Fibroblast of skin of right quadriceps (primary cell): Measurements from ENCODE around the gene EIF3D.
"Not testable (repeated sequence)": the region's sequence is repeated elsewhere in the genome, so short reads cannot be mapped to it uniquely, and the experiment has no call there.

ENCODE experiments used
- DNase-seq: peaks from one replicate; pipeline ENCODE4 v3.0.0-alpha.2; 2013

The EIF3D gene

DNA sequence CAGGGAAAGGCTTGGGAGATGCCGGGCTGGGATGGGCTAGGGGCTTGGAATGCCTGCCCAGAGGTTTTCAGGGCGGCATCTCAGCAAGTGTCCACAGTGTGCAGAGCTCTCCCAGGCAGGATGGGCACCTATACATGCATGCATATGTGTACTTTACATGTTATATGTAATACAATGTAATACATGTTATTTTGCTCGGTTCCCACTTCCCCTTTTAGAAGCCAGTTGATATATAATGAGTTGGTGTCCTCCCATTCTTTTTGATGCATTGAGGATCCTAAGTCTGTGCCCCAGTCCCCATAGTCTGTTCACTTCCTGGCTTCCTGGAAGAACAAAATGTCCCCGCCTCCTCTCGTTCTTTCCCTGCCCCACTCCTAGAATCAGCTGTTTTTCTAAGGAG is 20.1 kb upstream of the EIF3D start:
- no peak for DNase-seq

DNA sequence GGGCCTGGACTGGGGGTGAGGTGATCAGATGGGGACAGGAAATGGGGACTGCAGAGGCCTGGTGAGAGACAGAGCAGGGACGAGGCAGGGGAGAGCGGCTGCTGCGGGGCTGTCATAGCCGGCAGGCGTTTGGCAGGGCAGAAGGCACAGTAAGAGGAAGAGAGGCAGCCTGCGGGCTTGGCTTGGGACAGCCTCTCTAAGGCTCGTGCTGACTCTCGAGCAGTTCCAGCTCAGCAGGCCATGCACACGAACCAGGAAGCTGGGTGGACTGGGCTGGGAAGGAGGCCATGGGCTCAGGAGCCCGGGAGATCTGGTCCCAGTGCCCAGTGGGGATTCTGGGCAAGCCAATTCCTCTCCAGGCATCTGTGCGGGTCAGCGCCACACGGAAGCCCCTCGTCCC is 19.6 kb upstream of the EIF3D start:
- DNase-seq: no peak

DNA sequence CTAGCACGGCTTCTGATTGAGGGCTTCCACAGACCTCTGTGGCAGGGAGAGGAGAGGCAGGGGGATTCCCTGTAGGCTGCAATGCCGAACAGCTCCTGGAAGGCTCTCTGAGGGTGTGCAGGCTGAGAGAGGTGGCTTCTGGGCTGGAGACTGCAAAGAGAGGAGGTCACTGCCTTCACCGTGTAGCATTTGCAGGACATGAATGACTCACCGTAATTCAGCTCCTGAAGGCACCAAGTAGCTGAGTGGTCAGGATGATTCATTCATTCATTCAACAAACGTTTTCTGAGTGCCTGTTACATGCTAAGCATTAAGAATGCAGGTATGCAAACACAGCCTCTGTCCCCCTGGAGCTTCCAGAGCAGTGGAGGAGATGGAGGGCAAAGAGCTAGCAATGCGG is 18.0 kb upstream of the EIF3D start:
- peak; percentile 78 for DNase-seq

DNA sequence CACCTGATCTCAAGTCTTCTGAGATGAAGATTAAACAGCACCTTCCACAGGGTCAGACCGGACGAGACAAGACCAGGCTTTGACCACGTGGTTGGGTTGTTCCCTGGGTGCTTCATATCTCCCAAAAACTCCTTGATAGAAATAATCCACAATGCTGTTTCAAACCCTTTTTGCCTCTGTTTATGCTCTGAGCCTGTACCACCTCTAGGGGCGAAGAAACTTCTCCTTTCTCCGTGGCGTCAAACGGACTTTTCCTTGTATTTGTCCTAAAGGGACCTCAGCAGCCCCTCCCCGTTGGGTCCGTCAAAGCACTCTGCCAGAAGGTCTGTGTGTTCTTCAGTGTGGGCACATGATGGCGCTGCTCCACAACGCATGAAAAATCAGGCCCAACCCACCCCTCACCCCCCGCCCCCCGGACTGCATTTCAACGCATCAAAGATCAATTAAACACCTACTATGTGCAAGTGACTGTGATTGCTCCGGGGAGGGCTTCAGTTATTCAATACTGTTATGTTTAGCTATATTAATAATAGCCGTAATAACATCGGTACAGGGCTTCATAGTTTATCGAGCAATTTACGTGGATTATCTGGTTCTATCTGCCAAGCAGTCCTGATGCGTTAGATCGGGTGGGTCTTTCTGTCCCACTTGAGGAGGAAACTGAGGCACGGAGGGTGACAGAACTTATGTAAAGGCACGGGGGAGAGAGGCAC is 17.3 kb upstream of the EIF3D start:
- peak; percentile 56 for DNase-seq

DNA sequence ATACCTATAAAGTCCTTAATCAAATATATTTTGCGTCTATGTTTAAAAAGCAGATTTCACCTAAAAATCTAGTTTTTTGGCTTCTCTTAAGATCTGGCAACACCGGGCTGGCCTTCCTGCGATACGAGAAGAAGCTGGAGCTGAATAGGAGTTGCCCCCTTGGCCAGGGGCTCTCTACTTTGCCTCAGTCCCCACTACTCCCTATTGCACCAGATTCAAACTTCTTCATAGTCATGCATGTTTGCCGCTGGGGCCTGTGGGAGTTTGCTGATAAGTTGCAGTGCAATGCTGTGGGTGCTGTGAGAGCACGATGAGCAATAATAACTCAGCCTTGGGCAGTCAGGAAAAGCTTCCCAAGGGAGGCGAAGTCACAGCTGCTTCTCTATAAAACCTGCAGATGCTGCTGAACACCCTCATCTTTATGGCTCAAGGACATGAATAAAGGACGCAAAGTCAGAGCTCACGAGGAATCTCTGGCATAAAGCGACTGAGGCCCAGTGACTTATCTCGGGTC is 15.2 kb upstream of the EIF3D start:
- peak; percentile 69 for DNase-seq

DNA sequence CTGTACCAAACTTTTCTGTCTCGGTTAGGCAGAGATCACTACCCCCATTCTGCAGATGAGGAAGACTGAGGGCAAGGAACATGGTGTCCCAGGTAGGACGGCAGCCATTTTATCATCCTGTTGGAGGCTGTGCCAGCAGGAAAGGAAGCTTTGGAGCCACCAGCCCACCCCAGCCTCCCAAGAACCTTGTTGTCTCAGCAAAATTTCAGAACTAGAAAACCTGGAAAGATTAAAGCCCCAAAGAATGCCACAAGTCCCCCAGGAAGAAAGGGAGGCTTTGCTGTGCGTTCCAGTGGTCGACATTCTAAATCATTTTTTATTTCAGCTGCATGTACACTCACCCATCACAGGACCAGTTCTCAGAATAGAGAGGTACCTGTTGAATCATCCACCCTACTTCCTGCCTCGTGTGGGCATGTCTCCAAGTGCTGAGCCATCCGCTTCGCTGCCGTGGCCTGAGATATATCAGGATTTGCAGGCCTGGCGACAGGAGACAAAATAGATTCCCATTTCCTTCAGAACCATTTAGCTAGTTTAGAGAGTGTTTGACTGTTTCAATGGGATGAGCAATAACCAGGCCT is 13.0 kb upstream of the EIF3D start:
- DNase-seq: peak; percentile 97

DNA sequence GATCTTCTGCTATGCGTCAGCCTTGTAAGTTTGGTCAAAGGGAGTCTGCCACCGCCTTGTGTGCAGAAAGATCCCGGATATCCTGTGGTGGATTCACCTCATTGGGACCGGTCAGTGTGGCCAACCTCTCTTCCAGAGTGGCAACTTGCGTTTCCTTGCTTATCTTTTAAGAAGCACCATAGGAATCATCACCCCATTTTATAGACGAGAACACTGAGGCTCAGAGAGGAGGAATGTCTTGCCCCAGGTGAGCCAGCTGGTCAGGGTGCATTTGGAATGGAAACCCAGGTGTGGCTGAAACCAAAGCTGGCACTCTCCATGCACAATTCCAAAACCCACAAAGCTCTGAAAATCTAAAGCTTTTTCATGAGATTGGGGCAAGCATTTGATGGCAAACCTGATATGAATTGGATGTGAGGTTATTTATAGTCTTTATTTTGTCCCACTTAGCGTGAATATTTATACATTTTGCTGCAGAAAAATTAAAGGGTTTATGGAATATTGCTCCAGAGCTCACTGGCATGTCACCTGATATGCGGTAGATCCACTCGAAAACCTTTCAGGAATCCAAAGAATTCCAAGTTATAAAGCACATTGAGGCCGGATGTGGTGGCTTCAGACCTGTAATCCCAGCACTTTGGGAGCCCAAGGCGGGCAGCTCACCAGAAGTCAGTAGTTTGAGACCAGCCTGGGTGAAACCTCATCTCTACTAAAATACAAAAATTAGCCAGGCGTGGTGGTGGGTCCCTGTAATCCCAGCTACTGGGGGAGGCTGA is 12.1 kb upstream of the EIF3D start:
- peak; percentile 58 for DNase-seq

DNA sequence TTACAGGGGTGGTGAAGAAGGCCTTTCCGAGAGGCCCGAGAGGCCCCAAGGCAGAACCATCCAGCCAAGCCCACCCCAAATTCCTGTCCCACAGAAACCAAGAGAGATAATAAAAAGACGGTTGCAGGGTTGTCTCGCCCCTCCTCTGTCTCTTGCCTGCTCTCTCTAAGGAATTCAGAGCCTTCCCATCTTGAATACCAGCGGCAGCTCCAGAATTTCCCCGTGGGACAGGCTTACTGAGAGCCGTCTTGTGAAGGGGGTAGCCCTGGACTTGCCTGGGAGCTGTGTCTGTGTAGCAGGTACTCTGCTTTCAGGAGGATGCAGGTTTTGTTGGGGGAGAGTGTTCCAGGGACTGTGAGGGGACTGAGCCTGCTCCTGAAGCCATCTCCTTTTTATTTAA is 9.6 kb upstream of the EIF3D start:
- DNase-seq: no peak

DNA sequence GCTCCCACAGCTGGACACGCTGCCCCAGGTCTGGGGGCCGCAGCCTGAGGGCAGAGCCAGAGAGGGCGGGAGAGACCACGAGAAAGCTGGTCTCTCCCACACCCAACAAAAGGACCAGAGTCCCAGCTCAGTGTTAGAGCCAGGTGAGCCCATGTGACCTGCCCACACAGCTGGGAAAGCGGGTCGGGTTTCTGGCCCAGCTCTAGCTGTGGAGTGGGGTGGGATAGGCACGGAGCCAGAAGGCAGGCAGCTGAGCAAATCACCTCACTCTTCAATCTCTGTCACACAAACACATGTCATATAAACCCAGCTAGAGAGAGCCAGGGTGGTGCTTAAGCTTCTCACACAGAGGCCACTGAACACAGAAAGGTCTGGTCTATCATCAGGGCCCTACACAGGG is 7.8 kb upstream of the EIF3D start:
- no peak for DNase-seq

DNA sequence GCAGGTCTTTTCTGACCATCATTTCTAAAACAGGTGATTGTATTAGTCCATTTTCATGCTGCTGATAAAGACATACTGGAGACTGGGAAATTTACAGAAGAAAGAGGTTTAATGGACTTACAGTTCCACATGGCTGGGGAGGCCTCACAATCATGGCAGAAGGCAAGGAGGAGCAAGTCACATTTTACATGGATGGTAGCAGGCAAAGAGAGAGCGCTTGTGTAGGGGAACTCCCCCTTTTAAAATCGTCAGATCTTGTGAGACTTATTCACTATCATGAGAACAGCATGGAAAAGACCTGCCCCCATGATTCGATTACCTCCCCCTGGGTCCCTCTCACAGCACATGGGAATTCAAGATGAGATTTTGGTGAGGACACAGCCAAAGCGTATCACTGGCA is 4.4 kb upstream of the EIF3D start:
- not testable (repeated sequence) for DNase-seq

DNA sequence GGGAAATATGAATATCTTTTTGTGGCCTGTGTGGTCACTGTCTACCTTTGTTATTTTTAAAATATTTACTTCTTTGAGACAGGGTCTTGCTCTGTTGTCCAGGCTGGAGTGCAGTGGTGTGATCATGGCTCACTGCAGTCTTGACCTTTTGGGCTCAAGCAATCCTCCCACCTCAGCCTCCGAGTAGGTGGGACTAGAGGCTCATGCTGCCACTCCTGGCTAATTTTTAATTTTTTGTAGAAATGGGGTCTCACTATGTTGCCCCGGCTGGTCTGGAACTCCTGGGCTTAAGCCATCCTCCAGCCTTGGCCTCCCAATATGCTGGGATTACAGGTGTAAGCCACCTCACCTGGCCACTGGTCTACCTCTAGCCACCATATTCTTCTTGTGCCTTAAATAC is 3.5 kb upstream of the EIF3D start:
- no peak for DNase-seq

DNA sequence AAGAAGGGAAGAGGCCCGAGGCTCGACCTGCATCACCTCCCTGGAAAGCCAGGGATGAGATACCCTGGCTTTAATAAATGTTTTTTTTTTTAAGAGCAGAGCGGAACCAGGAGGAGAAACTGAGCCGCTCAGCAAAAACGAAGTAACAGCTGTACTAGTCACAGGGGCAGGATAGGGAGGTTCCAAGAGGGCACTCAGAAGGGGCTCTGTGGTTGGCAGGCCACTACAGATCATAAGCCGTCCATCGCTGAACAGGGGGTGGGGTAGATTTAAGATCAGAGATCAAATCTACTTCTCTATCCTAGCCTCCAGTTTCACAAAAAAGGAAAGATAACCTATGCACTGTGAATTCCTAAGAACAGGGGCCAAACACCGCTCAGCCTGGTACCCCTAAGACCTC is 625 bp downstream of the EIF3D start:
- no peak for DNase-seq

DNA sequence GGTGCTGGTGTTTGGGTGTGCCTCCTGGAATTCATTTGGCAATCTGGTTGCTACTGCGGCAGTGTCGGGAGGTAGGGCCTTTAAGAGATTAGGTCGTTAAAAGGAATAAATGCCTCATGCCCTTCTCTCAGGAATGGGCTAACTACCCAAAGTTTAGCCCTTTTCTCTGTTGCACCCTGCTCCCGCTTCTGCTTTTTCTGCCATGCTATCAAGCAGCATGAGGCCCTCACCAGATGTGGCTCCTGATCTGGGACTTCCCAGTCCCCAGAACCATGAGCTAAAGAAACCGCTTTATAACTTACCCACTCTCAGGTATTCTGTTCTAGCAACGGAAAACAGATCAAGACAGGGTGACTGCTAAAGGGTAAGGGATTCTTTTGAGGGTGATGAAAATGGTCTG is 6.3 kb downstream of the EIF3D start:
- no peak for DNase-seq

DNA sequence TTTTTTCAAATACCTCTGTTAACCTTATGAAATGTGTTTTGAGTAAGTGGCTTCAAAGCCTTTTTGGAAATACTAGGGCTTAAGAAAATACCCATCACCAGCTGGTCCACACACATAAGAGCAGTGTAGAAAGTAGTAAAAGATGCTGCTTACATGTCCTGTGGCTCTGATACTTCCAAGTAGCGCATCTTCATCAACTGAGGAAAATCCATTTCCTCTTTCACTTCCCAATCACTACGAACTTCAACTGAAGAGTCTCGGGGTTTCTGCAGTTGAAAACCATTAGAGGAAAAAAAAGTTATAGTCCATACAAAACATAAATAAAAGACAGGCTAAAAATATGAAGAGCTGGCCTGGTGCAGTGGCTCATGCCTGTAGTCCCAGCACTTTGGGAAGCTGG is 8.5 kb downstream of the EIF3D start:
- DNase-seq: no peak

DNA sequence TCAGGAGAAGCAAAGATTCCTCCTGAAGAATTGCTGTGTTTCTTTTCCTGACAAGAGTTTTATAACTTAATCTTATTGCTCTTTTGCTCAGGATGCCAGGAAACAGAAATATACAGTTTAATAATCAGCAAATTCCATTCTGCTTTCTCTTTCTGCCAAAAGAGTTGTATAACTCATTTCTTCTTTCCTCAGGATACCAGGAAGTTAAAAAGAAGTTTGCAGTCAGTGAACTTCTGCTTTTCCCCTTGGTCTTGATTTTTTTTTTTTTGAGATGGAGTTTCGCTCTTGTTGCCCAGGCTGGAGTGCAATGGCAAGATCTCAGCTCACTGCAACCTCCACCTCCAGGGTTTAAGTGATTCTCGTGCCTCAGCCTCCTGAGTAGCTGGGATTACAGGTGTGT is 9.1 kb downstream of the EIF3D start:
- DNase-seq: not testable (repeated sequence)

DNA sequence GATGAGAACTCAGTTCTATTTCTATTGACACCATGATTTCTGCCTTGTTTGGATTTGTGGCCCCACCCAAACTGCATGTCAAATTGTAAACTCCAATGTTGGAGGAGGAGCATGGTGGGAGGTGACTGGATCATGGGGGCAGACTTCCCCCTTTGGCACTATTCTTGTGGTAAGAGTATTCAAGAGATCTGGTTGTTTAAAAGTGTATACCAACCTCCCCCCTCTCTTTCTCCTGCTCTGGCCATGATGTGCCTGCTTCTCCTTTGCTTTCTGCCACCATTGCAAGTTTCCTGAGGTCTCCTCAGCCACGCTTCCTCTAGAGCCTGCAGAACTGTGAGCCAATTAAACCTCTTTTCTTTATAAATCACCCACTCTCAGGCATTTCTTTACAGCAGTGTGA is 14.2 kb downstream of the EIF3D start:
- DNase-seq: no peak

DNA sequence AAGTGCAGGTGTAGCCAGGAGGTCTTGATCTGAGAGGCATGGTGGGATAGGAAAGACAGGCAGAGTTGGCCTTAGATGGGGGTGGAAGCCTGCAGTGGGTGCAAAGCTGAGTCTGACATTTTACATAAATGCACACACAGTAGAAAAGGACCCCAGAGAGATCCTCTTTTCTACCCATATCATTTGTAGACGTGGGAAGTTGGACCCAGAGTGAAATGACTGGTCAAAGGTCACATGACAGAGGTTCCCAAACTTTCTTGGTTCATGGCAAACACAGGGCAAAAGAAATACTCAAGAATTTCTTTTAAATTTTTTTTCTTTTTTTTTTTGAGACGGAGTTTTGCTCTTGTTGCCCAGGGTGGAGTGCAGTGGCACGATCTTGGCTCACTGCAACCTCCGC is 16.0 kb downstream of the EIF3D start:
- DNase-seq: no peak

DNA sequence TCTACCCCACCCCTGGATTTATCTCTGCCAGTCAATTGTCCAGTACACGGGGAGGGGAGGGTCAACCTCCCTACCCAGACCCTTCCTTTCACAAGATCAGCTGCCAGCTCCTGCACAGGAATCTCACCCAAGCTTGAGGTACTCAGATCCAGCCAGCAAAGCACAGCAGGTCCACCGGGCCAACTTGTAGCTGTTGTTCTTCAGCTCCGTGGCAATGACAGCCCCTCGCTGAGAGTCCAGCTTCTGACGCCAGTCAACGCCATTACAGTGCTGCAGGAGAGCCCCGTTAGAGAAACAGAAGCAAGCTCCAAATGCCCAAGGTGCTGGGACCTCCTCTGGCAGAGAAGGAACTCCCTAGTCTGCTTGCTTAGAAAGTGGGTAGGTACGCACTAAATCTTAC is 16.6 kb downstream of the EIF3D start:
- DNase-seq: no peak

DNA sequence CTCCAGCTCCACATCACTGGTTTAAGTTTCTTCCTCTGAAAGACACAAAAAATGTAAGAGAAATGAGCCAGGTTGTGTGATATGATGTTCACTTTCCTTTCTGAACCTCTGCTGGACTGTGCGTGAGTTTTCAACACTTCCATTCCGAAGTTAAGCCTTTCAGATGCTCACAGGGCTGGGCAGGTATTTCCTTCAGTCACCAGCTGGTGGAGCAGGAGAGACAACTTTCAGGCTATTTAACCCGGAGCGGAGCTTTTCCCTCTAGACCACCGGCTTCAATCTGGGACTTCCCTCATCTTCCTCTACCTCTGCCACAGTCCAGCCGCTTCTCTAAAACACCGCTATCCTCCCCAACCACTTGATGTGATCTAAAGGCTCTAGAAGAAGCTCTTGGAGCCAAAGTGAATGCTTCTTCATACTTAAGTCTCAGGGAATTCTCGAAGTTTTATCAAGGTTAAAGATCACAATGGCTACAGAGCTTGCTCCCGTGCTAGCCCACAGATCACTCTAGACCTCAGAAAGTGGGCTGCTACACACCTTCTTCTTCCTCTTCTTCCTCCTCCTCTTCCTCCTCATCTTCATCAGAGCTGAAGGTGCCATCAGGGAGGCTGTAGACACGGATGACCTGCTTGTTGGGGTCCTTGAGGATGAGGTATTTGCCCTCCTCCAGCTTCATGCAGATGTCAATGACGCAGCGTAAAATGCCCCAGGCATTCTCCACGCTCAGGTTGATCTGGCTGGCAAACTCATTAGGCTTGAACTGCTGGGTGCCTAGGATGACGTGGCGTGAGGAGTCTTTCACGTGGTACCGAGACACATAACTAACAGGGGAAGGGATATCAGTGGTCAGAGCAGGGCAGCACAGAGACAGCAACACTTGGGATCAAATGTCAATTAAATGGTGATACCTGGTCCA is 17.7 kb downstream of the EIF3D start:
- peak; percentile 50 for DNase-seq

DNA sequence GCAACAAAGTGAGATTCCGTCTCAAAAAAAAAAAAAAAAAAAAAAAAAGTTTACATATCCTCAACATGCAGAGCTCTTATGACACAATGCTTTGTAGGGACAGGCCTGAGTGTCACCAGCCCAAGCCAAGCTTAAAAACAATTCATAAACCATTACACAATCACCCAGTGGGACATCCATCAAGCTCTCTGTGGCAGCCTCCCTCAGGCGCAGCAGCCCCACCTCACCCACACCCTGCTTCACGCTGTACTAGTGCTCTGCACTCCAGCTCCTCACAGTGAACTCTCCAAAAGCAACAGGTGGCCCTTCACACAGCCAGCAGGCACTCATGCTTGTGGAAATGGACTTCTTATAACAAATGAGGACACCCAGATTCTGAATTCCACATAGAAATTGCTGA is 18.6 kb downstream of the EIF3D start:
- DNase-seq: no peak

DNA sequence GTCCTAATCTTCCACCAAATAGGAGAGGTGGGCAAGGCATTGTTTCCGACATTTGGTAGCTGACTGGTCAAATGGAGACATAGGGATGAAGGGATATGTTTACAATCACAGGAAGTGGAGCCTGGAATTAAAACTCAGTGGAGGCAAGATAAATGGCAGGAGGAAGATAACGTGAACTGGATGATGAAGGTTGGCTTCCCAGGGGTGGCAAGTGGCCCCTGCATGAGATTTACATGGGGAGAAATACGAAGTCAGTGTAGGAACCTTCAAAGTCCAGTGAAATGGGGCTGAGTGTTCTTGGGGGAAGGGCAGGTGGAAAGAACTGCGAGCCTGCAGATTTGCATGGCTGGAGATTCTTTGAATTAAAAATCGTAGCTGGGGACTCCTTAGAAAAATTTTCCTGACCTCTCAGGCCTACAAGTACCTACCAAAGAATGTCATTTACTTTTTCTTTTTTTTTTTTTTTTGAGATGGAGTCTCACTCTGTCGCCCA is 21.4 kb downstream of the EIF3D start:
- no peak for DNase-seq

DNA sequence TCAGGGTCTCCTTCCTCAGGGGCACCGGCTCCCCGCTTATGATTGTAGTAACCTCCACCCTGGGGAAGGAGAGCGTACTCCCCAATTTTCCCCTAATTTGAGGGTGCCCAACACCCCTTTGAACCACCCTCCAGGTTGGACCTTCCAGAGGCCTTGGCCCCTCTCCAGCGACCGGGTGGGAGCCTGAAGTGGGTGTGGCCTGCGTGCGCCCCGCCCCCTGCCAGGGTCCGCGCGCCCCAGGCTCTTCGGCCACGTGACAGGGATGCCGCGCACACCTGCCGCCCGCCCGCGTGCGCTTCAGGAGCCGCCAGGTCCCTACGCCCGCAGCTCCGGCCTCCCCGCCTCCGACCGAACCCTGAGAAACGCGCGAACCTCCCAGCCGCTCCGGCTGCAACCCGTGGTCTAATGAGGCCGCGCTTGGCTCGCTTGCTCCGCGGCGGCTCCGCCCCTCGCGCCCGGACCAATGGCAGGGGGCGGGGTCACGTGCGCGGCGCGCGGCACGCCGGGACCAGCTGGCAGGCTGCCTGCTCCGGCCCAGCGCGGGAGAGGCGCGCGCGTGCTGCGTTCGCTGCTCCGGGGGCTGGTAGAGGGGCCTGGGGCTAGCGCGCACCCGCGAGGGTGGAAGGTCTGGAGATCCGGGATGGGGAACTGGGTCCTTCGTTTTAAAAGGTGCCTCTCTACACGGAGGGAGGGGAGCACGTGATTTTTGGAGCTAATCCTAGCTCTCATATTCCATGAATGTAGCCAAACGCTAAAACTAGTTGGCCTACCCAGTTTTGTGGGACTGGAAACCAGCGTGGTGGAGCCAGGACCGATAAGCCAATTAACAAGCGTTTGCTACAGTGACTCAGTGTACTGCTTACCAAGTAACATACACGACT is 22.1 kb downstream of the EIF3D start, which contains the start of gene FOXRED2:
TSS of gene FOXRED2 (minus strand) at position 404 of the 881 bp plus-strand sequence. CDS start 618 bp downstream, outside the sequence.
- peak; percentile 84 for DNase-seq
